Kidney (tissue), 14 donors: Measurements from ENCODE around the gene CES3. TPM values are rescaled to one million over a fixed set of nuclear protein-coding genes. Genes with fewer than 3 reads are reported as not detected.
A peak's percentile ranks its signal among the peaks of the same experiment; 100 is the strongest.
"Not testable (repeated sequence)": the region's sequence is repeated elsewhere in the genome, so short reads cannot be mapped to it uniquely, and the experiment has no call there.

ENCODE experiments used
- DNase-seq, 5 donors: peaks; one replicate each; pipeline ENCODE4 v3.0.0-alpha.2; 2013 to 2020
- FAIRE-seq: peaks from 2 replicates; lab custom pipeline; 2012; peaks lifted over from hg19 to GRCh38; lab: Jason Lieb, UNC
- H3K27ac ChIP-seq, 2 donors: one replicate each; pipeline ENCODE4 v1.7.0; 2013; ENCODE audit warnings: low read depth in 2 of 2, low read length in 2 of 2, inconsistent platforms in 1 of 2
- H3K27me3 ChIP-seq: one replicate; pipeline ENCODE4 v1.7.1; 2013; ENCODE audit warnings: low read length, inconsistent platforms; ENCODE audit not compliant: control insufficient read depth, insufficient read depth
- H3K36me3 ChIP-seq, 3 donors: one replicate each; pipeline versions ENCODE4 v1.7.0 to v1.7.1; 2013; ENCODE audit warnings: low read length in 3 of 3, control low read depth in 1 of 3, inconsistent platforms in 1 of 3; ENCODE audit not compliant: insufficient read depth in 3 of 3, control insufficient read depth in 2 of 3
- H3K4me1 ChIP-seq, 3 donors: one replicate each; pipeline versions ENCODE4 v1.7.0 to v1.7.1; 2013; ENCODE audit warnings: low read length in 3 of 3, inconsistent platforms in 1 of 3, low read depth in 1 of 3; ENCODE audit not compliant: control insufficient read depth in 2 of 3, insufficient read depth in 2 of 3
- H3K4me3 ChIP-seq, 3 donors: one replicate each; pipeline versions ENCODE4 v1.7.0 to v1.8.1; 2013; ENCODE audit warnings: low read length in 3 of 3, control low read depth in 1 of 3, inconsistent platforms in 1 of 3
- H3K9ac ChIP-seq, 3 donors: one replicate each; pipeline versions ENCODE4 v1.7.0 to v1.7.1; 2013; ENCODE audit warnings: low read length in 3 of 3, control low read depth in 1 of 3, inconsistent platforms in 1 of 3
- H3K9me3 ChIP-seq, 3 donors: one replicate each; pipeline versions ENCODE4 v1.7.0 to v1.7.1; 2013; ENCODE audit warnings: low read length in 3 of 3, control low read depth in 1 of 3, inconsistent platforms in 1 of 3; ENCODE audit not compliant: control insufficient read depth in 2 of 3, insufficient read depth in 1 of 3
- CTCF ChIP-seq: IDR thresholded peaks from 3 replicates; pipeline ENCODE4 v1.5.1; 2012; ENCODE audit warnings: mild to moderate bottlenecking, moderate library complexity, borderline replicate concordance; ENCODE audit not compliant: insufficient read depth; ENCODE audit errors: extremely low read depth
- intact Hi-C: fragments of 100-400 bp; cut with DNase I; formaldehyde crosslinking; loops from one replicate; pipeline ENCODE4 v1.11.1; 2022
- polyA plus RNA-seq: library from polyadenylated mRNA; stranded (reverse); fragments of 350-450 nt; fragmentation: Illumina TruSeq; extraction: RNeasy Lipid Tissue Mini Kit (QIAGEN cat#74804); gene quantifications from one replicate; pipeline ENCODE4 v1.2.3, GENCODE V29; 2014; ENCODE audit warnings: low read depth, low replicate concordance; ENCODE audit not compliant: insufficient read depth
- total RNA-seq: library from RNA; stranded (reverse); fragmentation: NEBNext Ultra II Directional; extraction: Animal tissue kit (Norgen Biotek cat#: 25700); gene quantifications from one replicate; pipeline ENCODE4 v1.2.1, GENCODE V29; 2021
- donor health status: control.
- donor health status: control.
- donor health status: control.
- donor health status: control.
- donor health status: control.
- donor health status: DM: yes; HTN: yes; CAD: no.
- donor health status: Normal renal cell carcinoma (clear cell type).

Gene CES3
- total and polyA plus RNA-seq, 2 donors from 2014 or later = 2.1 to 7.8 TPM

GRCh38 chr16:66944054-66944441 is 17.0 kb upstream of the CES3 start:
- Histone ChIP-seq H3K27ac (no peak overlapping the region), H3K4me1 (peaks cover 0 to 10% (median 10%) of the 10 kb centered on the region in 3 donors), H3K9ac (no peak overlapping the region), H3K9me3 (no peaks in the 10 kb centered on the region), H3K36me3 (peaks cover 0 to 37% (median 30%) of the 10 kb centered on the region in 3 donors), H3K4me3 (no peak overlapping the region), H3K27me3 (peaks cover 2% of the 10 kb centered on the region)
- intact Hi-C loops = no loop called here
- FAIRE-seq (no peak), DNase-seq (no peak)
- TF ChIP-seq CTCF = no peak

- H3K27me3 ChIP-seq, FAIRE-seq, intact Hi-C loops, H3K4me3 ChIP-seq, DNase-seq, H3K9me3 ChIP-seq, H3K9ac ChIP-seq, H3K27ac ChIP-seq: not testable (repeated sequence)
- peaks cover 0 to 10% (median 9%) of the 10 kb centered on the region in 3 donors for H3K4me1 ChIP-seq
- peaks cover 0 to 28% (median 27%) of the 10 kb centered on the region in 3 donors for H3K36me3 ChIP-seq
Observed at GRCh38 chr16:66944971-66945370, 16.1 kb upstream of the CES3 start.

GRCh38 chr16:66945939-66946338 is 15.1 kb upstream of the CES3 start:
- no peak overlapping the region for H3K27ac ChIP-seq
- H3K36me3 ChIP-seq = peaks cover 0 to 19% (median 19%) of the 10 kb centered on the region in 3 donors
- peaks cover 0 to 10% (median 9%) of the 10 kb centered on the region in 3 donors for H3K4me1 ChIP-seq
- no peak for TF ChIP-seq CTCF
- H3K9me3 ChIP-seq = no peaks in the 10 kb centered on the region
- DNase-seq (no peak), FAIRE-seq (no peak)
- H3K27me3 ChIP-seq = peaks cover 2% of the 10 kb centered on the region
- H3K4me3 ChIP-seq = no peak overlapping the region
- intact Hi-C loops = no loop called here
- no peak overlapping the region for H3K9ac ChIP-seq

GRCh38 chr16:66946541-66946940 is 14.5 kb upstream of the CES3 start:
- no peak overlapping the region for H3K27ac ChIP-seq
- no peaks in the 10 kb centered on the region for H3K9me3 ChIP-seq
- peaks cover 2% of the 10 kb centered on the region for H3K27me3 ChIP-seq
- FAIRE-seq = no peak
- TF ChIP-seq CTCF = no peak
- no peak for DNase-seq
- H3K36me3 ChIP-seq = peaks cover 0 to 14% (median 13%) of the 10 kb centered on the region in 3 donors
- H3K4me1 ChIP-seq = peaks cover 0 to 10% (median 9%) of the 10 kb centered on the region in 3 donors
- H3K4me3 ChIP-seq = no peak overlapping the region
- intact Hi-C loops = no loop called here
- H3K9ac ChIP-seq = peak overlapping the region in 1 of 3 donors; percentile 4
